ENCODE data around the gene HOXB13. TPM values are rescaled to one million over a fixed set of nuclear protein-coding genes. Genes with fewer than 3 reads are reported as not detected.
A peak's percentile ranks its signal among the peaks of the same experiment; 100 is the strongest.
"Not testable (repeated sequence)": the region's sequence is repeated elsewhere in the genome, so short reads cannot be mapped to it uniquely, and the experiment has no call there.

HOXB13 gene
- polyA plus RNA-seq, 3 donors = not detected

DNA sequence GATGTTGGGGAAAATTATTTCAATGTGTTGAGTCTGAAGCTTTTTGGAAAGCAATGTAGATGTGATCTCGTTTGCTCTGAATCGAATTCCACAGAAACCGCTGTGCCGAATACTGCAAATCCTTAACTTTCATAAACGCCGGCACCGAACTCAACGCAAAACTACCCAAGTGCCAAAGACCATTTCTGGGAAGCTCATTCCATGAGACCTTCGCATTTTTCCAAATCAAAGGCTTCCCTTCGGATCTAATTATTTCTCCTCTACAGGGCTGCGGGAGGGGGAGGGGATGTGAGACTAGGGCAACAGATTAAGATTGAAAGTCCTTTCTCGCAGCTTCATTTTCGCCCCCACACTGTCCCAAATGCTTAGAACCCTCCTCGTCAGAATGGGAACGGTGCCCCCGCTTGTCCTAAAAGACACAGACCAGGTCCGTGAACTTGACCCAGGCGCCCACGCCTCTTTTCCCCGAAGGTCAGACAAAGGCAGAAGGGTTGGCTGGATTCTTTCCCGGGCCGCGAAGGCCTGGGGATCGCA lies 10.3 kb downstream of the HOXB13 start:
- no peak for DNase-seq (ENCODE audit: extremely low read depth in 1 of 11, low read depth in 9 of 11, low spot score in 4 of 11)

DNA sequence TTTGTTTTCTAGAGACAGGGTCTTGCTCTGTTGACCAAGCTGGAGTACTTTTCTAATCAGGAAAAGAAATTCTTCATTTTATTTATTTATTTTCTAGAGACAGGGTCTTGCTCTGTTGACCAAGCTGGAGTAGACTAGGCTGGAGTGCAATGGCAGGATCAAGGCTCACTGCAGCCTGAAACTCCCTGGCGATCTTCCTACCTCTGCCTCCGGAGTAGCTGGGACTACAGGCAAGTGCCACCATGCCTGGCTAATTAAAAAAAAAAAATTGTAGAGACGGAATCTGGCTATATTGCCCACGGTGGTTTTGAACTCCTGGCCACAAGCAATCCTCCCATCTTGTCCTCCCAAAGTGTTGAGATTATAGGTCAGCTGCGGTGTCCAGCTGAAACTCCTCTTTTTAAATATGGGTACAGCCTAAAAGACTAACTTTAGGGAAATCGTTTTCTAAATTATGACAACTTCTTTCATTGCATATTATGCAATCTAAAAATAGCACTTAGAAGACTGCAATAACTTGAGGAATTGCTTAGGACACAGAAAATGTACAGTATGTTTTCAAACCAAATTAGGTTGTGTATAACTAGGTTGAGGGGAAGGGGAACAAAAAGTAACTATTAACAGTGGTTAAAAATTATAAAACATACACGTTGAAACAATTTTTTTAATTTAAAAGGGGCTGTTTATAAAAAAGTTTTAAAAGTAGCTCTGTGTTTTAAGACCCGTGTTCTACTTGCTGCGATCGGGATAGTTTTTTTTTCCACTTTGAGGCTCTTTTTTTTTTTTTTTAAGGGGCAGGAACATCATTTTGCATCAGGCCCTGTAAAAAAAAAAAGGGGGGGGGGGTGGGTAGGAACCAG lies 11.0 kb downstream of the HOXB13 start:
- no peak for DNase-seq (ENCODE audit: extremely low read depth in 1 of 11, low read depth in 9 of 11, low spot score in 4 of 11)

DNA sequence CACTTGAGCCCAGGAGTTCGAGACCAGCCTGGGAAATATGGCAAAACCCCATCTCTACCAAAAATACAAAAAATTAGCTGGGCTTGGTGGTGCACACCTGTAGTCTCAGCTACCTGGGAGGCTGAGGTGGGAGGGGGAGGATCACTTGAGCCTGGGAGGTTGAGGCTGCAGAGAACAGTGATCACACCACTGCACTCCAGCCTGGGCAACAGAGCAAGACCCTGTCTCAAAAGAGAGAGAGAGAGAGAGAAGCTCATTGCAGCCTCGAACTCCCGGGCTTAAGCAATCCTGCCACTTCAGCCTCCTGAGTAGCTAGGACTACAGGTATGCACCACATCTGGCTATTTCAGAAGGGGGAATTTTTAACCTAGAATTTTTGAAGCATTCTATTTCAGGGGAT lies 12.0 kb downstream of the HOXB13 start:
- not testable (repeated sequence) for DNase-seq (ENCODE audit: extremely low read depth in 1 of 11, low read depth in 9 of 11, low spot score in 4 of 11)

DNA sequence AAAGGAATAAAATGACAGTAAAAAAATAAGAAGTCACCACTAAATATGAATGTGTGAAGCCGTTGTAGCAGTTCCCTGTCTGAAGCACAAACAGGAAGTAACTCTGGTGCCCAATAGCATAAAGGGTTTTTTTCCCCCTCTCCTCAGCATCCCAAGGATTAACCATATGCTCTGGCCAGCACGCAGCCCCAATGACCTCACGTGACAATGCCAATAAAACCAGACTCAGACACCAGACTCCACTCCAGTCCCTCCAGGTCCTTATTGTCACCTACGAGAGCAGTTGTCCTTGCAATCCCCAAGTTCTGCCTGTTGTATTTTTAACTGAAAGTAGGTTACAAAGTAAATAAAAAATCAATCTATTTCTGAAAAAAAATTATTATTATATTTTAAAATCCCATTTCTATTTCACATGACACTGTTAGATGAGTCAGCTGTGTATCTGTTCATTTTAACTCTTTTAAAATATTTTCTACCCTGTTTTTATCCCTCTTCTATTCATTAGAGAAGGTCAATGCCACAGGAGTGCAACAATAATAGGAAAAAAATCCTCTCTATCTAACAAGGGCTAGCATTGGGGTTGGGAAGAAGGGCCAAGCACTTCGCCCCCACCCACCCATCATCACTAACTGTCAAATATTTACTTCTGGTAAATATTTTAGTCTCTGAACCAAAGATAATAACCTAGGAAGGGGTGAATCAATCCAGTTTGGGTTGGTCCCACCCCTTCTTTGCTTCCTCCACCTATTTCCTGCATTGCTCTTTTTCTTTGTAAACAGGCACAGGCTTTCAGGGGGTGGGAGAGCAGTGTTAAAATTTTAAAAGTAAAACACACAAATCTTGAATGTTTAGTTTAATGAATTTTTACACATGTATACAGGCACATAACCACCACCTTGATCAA lies 12.8 kb downstream of the HOXB13 start:
- DNase-seq (ENCODE audit: extremely low read depth in 1 of 11, low read depth in 9 of 11, low spot score in 4 of 11) = no peak

DNA sequence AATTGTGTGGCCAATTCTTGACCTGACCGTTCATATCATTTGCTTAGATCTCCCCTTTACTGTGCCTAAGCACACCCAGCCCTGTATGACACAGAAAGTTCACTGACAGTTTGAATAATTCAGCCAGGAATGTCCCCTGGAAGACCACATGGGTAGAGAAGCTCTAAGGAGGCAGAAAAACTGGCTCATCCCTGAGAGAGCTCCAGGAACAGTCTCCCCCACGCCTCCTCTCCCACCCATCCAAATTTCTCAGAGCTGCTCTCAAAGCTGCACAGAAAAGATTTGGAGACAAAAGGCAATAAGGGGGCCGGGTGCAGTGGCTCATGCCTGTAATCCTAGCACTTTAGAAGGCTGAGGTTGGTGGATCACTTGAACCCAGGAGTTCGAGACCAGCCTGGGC lies 17.4 kb downstream of the HOXB13 start:
- no peak for DNase-seq (ENCODE audit: extremely low read depth in 1 of 11, low read depth in 9 of 11, low spot score in 4 of 11)

DNA sequence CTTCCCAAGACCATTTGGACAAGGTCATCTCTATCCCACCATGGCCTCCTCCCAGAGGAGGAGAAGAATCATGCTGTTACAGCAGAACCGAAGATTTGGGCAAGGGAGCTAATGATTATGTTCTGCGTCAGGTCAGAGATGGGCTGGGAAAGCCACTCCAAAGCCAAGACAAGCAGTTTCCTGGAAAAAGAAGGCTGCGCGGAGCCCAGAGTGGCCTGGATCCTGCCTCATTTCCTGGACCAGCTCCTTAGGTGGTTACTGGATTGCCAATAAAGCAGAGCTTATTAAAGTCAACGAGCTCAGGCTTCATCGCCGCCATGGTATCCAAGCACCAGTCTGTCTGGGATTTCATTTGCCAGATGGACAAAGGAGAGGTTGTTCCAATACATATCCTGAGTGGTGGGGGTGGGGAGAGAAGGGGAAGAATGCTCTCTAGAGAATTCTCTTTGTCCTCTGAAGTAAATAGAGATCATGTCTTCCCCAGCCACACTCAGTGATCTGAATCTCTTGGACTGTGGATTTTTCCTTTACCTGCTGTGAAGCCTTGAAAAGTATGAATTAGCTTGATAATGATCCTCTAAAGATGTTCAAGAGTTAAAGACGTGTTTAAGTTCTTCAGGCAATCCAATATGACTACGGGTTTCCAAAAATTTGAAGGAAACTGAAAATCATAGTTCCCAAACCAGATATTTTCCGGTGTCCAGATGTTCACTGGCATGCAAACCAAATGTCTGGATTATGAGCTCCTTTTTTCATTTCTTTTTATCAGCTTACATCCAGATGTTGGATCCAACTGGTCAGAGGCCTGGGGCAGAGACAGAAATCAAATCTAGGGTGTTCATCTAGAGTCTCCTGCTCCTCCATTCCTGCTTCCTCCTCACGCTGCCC lies 23.9 kb downstream of the HOXB13 start:
- DNase-seq (ENCODE audit: extremely low read depth in 1 of 11, low read depth in 9 of 11, low spot score in 4 of 11) = no peak

DNA sequence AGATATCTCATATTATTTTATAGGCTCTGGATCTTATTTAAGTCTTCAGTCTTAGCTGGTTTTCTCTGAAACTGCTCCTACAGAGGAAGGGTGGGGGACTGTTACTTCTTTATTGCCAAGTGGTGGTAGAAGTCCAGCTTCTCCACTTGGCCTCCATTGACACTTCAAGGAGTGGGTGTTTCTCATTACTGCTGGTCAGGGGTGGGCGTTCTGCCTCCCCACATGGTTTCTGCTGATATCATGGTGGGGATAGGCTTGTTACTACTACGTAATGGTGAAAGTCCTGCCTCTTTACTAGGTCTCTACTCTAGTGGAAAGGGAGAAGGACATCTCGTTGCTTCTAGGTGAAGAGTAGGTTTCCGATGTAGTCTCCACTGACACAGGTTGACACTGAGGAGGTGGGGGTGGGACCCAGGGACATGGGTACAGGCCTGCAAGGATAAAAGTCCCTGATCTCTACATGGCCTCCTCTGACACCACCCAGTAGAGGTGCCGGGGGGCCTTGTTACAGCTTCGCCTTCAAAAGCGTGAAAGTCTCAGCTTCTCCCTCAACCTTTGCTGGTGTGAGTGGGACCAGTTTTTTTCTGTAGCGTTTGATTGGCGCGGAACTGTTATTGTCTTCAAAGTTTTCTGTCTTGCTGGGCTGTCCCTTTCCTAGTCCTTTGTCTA lies 26.6 kb downstream of the HOXB13 start:
- no peak for DNase-seq (ENCODE audit: extremely low read depth in 1 of 11, low read depth in 9 of 11, low spot score in 4 of 11)

DNA sequence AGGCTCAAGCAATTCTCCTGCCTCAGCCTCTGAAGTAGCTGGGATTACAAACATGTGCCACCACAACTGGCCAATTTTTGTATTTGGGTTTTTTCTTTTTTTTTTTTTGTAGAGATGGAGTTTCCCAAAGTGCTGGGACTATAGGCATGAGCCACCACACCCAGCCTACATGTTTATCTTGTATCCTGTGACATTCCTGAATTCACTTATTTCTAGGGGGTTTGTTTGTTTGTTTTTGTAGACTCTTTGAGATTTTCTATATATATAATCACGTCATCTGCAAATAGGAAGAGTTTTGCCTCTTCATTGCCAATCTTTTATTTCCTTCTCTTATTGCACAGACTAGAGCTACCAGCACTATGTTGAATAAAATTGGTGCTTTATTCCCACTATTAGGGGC lies 35.4 kb downstream of the HOXB13 start:
- DNase-seq (ENCODE audit: extremely low read depth in 1 of 11, low read depth in 9 of 11, low spot score in 4 of 11) = no peak

DNA sequence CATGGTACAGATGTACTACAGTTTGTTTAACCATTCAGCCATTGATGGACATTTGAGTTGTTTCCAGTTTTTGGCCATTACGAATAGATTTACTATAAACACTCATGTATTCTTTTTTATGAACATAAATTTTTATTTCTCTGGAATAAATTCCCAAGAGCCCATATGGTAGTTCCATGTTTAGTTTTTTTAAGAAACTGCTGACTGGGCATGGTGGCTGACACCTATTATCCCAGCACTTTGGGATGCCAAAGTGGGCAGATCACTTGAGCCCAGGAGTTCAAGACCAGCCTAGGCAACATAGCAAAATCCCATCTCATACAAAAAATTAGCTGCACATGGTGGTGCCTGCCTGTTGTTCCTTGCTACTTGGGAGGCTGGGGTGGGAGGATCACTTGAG lies 36.5 kb downstream of the HOXB13 start:
- DNase-seq (ENCODE audit: extremely low read depth in 1 of 11, low read depth in 9 of 11, low spot score in 4 of 11) = no peak

DNA sequence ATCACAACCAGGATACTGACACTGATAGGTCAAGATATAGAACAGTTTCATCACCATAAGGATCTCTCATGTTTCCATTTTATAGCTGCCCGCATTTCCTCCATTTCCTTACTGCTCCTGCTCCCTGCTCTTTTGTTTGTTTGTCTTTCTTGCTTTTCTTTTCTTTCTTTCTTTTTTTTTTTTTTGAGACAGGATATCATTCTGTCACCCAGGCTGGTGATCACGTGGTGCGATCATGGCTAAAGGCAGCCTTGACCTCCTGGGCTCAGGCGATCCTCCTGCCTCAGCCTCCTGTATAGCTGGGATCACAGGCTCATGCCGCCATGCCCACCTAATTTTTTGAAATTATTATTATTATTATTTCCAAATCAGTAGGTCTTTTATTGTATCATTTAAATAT lies 37.9 kb downstream of the HOXB13 start:
- no peak for DNase-seq (ENCODE audit: extremely low read depth in 1 of 11, low read depth in 9 of 11, low spot score in 4 of 11)

DNA sequence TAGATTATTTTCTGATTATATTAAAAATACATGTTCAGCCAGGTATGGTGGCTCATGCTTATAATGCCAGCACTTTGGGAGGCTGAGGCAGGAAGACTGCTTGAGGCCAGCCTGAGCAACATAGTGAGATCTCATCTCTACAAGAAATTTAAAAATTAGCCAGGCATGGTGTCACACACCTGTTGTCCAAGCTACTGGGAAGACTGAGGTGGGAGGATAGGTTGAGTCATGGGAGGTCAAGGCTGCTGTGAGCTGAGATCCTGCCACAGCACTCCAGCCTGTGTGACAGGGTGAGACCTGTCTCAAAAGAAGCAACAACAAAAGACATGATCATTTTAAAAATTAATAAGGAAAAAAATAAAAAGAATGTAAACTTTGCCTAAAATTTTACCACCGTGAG lies 46.9 kb downstream of the HOXB13 start:
- no peak for DNase-seq (ENCODE audit: extremely low read depth in 1 of 11, low read depth in 9 of 11, low spot score in 4 of 11)

DNA sequence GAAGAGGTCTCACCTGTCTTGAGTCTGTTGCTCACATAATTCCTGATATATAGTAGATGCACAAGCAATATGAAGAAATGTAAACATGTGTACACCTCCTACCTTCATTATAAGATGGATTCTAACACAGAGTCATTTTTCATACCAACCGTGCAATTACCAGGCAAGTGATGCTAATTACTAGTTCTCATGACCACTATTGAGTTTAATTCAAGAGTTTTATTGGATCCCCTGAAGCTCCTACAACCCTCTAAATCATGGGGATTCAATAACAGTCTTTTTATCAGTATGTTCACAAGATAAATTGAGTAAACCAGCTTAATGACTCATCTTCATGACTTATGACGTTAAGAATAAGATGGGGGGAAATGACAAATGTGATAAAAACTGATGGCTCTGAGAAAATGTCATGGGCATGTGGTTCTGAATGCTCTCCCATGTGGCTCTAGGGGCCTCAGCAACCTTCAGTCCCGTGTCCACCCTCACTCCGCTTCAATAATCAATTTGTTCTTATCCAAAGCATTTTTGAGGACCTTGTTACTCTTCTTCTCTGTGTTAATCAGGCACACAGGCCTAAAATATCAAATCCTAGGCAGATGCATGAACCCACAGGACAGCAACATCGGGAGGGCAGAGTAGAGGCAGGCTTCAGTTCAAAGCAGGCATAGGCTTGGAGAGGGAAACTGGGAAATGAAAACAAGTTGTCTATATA lies 49.0 kb downstream of the HOXB13 start:
- no peak for DNase-seq (ENCODE audit: extremely low read depth in 1 of 11, low read depth in 9 of 11, low spot score in 4 of 11)

DNA sequence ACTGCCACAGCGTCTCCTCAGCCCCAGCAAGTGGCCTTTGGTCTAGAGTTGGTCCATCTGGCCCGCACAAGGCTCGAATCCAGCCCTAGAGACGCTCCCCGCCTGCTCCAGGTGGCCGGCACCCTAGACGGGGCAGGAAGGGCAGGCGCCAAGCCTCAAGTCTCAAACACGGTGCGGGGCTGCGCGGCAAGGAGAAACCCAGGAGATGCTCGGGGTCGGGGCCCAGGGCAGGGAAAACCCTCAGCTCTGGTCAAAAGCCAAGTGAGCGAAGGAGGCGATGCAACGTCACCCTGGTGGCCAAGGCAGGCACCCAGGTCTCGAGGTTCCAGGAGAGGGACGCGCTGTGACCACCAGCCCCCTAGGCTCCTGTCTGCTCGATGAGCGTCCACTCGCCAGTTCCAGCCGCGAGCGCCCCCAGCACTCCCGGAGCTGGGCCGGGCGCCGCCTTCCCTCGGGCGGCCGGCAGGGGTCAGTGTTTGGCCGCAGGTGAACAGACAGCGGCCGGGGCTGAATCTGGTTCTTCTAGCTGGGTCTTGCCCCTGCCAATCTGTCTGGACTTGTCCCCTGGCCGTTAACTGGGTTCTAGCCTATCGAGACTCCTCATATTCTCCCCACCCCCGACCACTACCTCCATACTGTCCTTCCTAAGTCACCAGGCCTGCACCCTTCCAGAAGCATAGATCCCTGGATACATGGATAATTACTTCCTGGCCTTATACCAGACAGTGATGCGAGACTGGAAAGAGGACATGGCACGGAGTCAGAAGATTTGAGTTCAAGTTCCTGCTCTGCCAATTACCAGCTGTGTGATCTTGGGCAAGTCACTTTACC lies 50.2 kb downstream of the HOXB13 start:
- DNase-seq (ENCODE audit: extremely low read depth in 1 of 11, low read depth in 9 of 11, low spot score in 4 of 11) = peak; percentile 9 to 66 (median 43)

DNA sequence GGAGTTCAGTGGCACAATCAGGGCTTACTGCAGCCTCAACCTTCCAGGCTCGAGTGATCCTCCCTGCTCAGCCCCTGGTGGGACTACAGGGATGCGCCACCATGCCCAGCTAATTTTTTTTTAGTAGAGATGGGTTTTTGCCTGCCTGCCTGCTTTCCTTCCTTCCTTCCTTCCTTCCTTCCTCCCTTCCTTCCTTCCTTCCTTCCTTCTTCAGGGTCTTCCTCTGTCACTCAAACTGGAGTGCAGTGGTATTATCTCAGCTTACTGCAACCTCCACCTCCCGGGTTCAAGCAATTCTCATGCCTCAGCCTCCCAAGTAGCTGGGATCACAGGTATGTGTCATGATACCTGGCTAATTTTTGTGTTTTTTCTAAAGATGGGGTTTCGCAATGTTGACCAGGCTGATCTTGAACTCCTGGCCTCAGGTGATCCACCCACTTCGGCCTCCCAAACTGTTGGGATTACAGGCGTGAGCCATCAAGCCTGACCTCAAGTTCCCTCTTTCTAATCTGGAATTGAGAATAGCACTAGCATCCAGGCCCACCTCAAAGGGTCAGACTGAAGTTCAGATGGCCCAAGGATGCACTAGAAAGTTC lies 51.5 kb downstream of the HOXB13 start:
- no peak for DNase-seq (ENCODE audit: extremely low read depth in 1 of 11, low read depth in 9 of 11, low spot score in 4 of 11)
